Panc1 (cell line): ENCODE measurements around the gene SIGLEC11. TPM values are rescaled to one million over a fixed set of nuclear protein-coding genes. Genes with fewer than 3 reads are reported as not detected.

ENCODE experiments used
- ATAC-seq: fragments of 200-7000 bp; cut with Tn5 transposase; 2 replicates; pipeline ENCODE4 v1.9.1; 2020; ENCODE audit warnings: mild to moderate bottlenecking, moderate library complexity
- BruUV-seq: library from RNA; stranded (reverse); fragments of 400-500 nt; replicated peaks from 2 replicates; lab custom pipeline; 2021; lab: Mats Ljungman, UMichigan
- CTCF ChIA-PET: fragments of 300-600 bp; sonication (Branson Sonifier 250); formaldehyde crosslinking; loops from one replicate; lab custom pipeline; 2022; ENCODE audit warnings: antibody characterized with exemption; lab: Charles Lee
- POLR2A ChIA-PET: fragments of 300-600 bp; sonication (Branson Sonifier 250); formaldehyde crosslinking; loops from one replicate; lab custom pipeline; 2022; ENCODE audit warnings: antibody characterized with exemption; lab: Charles Lee
- DNase-seq: peaks from one replicate; pipeline ENCODE4 v3.0.0-alpha.2; 2010; ENCODE audit warnings: low read depth, low spot score
- H3K27ac ChIP-seq: 2 replicates; pipeline ENCODE4 v1.5.1; 2011; ENCODE audit warnings: mild to moderate bottlenecking, low read length, inconsistent platforms
- H3K27me3 ChIP-seq: fragments of 200-500 bp; sonication (Bioruptor generic); 2 replicates; pipeline ENCODE4 v1.6.0; 2014; ENCODE audit warnings: low read length, inconsistent platforms; ENCODE audit not compliant: control insufficient read depth, insufficient read depth
- H3K36me3 ChIP-seq: fragments of 200-500 bp; sonication (Bioruptor generic); 2 replicates; pipeline ENCODE4 v1.5.1; 2014; ENCODE audit warnings: inconsistent platforms, mild to moderate bottlenecking, low read length, moderate library complexity; ENCODE audit not compliant: control insufficient read depth, insufficient read depth
- H3K4me1 ChIP-seq: 2 replicates; pipeline ENCODE4 v1.5.1; 2011; ENCODE audit warnings: inconsistent platforms, mild to moderate bottlenecking, low read length, moderate library complexity; ENCODE audit not compliant: control insufficient read depth, insufficient read depth
- H3K4me3 ChIP-seq, 2 experiments: 2 replicates each; pipeline ENCODE4 v1.5.1; 2011 to 2012; ENCODE audit warnings: low read depth in 2 of 2, low read length in 2 of 2, mild to moderate bottlenecking in 2 of 2, inconsistent platforms in 1 of 2, moderate library complexity in 1 of 2
- H3K9me3 ChIP-seq: fragments of 200-500 bp; sonication (Bioruptor generic); 2 replicates; pipeline ENCODE4 v1.5.1; 2014; ENCODE audit warnings: low read depth, mild to moderate bottlenecking, inconsistent platforms, low read length, moderate library complexity; ENCODE audit not compliant: control insufficient read depth, insufficient read depth
- POLR2AphosphoS5 ChIP-seq: IDR thresholded peaks from 2 replicates; pipeline ENCODE4 v1.6.1; 2012; ENCODE audit warnings: mild to moderate bottlenecking, low read depth, low read length, moderate library complexity
- REST ChIP-seq, 2 experiments: IDR thresholded peaks; 2 replicates each; pipeline ENCODE4 v1.6.1; 2011 to 2012; ENCODE audit warnings: low read depth in 2 of 2, control low read depth in 1 of 2, low read length in 1 of 2, mild to moderate bottlenecking in 1 of 2, moderate library complexity in 1 of 2; ENCODE audit not compliant: insufficient read depth in 1 of 2
- SIN3A ChIP-seq: IDR thresholded peaks from 2 replicates; pipeline ENCODE4 v1.6.1; 2012; ENCODE audit warnings: low read depth, mild to moderate bottlenecking, low read length, moderate library complexity, borderline replicate concordance; ENCODE audit not compliant: insufficient read depth
- TCF7L2 ChIP-seq: IDR thresholded peaks from 2 replicates; pipeline ENCODE4 v1.6.1; 2011; ENCODE audit warnings: mild to moderate bottlenecking, low read depth, low read length, inconsistent platforms
- in situ Hi-C: cut with HindIII; loops from 2 replicates; pipeline ENCODE4 v1.10.0; 2016; ENCODE audit warnings: low sequenced_read_pairs, low pct_unique_long_range_greater_than_20kb
- intact Hi-C: fragments of 100-400 bp; cut with micrococcal nuclease; formaldehyde crosslinking; loops from one replicate; pipeline ENCODE4 v1.10.0; 2022; ENCODE audit not compliant: unreplicated experiment
- total RNA-seq: library from RNA; stranded (reverse); gene quantifications from one replicate; pipeline ENCODE4 v1.2.1, GENCODE V29; 2021; ENCODE audit not compliant: unreplicated experiment
- TF ChIP-seq, protein P1 (sequence below): fragments of 450-650 bp; IDR thresholded peaks from 2 replicates; pipeline ENCODE4 v1.5.1; 2017; ENCODE audit warnings: mild to moderate bottlenecking

The SIGLEC11 gene
- total RNA-seq, 1 experiment from 2014 or later = not detected

- Histone ChIP-seq H3K27ac (no peak overlapping the region), H3K9me3 (no peaks in the 10 kb centered on the region), H3K4me3 (no peak overlapping the region), H3K27me3 (no peaks in the 10 kb centered on the region), H3K4me1 (peaks cover 9% of the 10 kb centered on the region), H3K36me3 (no peaks in the 10 kb centered on the region; the same call in none of the 2 replicates)
- in situ Hi-C loops (no loop called here), intact Hi-C loops (no loop called here)
- POLR2A ChIA-PET = interaction anchor here (0.6 kb wide), 1 partner anchor 30 kb away, joined by 16 read pairs; no protein-coding TSS in a partner anchor
- BruUV-seq = no TSS peak
- CTCF ChIA-PET = no interaction called here
- ATAC-seq (no peak), DNase-seq (no peak)
- TF ChIP-seq POLR2AphosphoS5 (no peak), TCF7L2 (no peak), REST (IDR thresholded peaks at IDR 0.05; ENCODE audit: insufficient read depth in 1 of 2, low read depth in 2 of 2, low read length in 1 of 2) (no peak), SIN3A (no peak)
- TF ChIP-seq, protein P1, sequence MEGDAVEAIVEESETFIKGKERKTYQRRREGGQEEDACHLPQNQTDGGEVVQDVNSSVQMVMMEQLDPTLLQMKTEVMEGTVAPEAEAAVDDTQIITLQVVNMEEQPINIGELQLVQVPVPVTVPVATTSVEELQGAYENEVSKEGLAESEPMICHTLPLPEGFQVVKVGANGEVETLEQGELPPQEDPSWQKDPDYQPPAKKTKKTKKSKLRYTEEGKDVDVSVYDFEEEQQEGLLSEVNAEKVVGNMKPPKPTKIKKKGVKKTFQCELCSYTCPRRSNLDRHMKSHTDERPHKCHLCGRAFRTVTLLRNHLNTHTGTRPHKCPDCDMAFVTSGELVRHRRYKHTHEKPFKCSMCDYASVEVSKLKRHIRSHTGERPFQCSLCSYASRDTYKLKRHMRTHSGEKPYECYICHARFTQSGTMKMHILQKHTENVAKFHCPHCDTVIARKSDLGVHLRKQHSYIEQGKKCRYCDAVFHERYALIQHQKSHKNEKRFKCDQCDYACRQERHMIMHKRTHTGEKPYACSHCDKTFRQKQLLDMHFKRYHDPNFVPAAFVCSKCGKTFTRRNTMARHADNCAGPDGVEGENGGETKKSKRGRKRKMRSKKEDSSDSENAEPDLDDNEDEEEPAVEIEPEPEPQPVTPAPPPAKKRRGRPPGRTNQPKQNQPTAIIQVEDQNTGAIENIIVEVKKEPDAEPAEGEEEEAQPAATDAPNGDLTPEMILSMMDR = no peak
Observed at GRCh38 chr19:49932731-49933131, 28.2 kb downstream of the SIGLEC11 start.

DNA sequence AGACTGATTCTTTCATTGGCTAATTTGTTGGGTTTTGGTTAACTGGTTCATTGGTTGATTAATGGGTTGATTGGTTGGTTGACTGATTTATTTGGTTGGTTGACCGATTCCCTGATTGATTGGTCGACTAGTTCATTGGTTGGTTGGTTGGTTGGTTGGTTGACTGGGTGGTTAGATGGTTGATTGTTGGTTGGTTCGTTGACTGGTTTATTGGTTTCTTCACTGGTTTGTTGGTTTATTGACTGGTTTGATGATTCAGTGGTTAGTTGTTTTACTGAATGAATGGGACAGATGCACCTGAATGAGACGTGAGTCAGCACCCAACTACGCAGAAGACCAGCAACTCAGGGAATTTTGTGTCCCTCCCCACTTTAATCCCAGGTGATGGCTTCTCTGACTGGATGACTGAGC is 28.9 kb downstream of the SIGLEC11 start:
- no peak for ATAC-seq

More for the DNA sequence above, 28.9 kb downstream of the SIGLEC11 start:
- in situ Hi-C loops = no loop called here
- no peaks in the 10 kb centered on the region; the same call in none of the 2 replicates for H3K36me3 ChIP-seq
- no TSS peak for BruUV-seq
- no peaks in the 10 kb centered on the region for H3K9me3 ChIP-seq
- H3K27ac ChIP-seq = no peak overlapping the region
- ChIA-PET CTCF (no interaction called here), POLR2A (no interaction called here)
- H3K4me1 ChIP-seq = peaks cover 12% of the 10 kb centered on the region
- no peak for TF ChIP-seq SIN3A
- TF ChIP-seq, protein P1 = no peak
- TF ChIP-seq REST (IDR thresholded peaks at IDR 0.05; ENCODE audit: insufficient read depth in 1 of 2, low read depth in 2 of 2, low read length in 1 of 2) = no peak
- TF ChIP-seq POLR2AphosphoS5 = no peak
- TF ChIP-seq TCF7L2 = no peak
- intact Hi-C loops = no loop called here
- no peaks in the 10 kb centered on the region for H3K27me3 ChIP-seq
- DNase-seq = no peak
- no peak overlapping the region for H3K4me3 ChIP-seq
